Gastroesophageal sphincter (tissue), 4 donors: Measurements from ENCODE around the gene MLH3. TPM values are rescaled to one million over a fixed set of nuclear protein-coding genes. Genes with fewer than 3 reads are reported as not detected.

ENCODE experiments used
- ATAC-seq: fragments of 150-250 bp; one replicate; pipeline ENCODE4 v1.9.1; 2016; ENCODE audit warnings: mild to moderate bottlenecking, moderate library complexity
- H3K27ac ChIP-seq, 4 donors: fragments of 200-600 bp; sonication (generic) in 3 of 4; 1 replicate in 3 of 4; 2 replicates in 1 of 4; pipeline ENCODE4 v1.5.1; 2016 to 2019
- H3K27me3 ChIP-seq: fragments of 200-600 bp; sonication (generic); one replicate; pipeline ENCODE4 v1.5.1; 2019
- H3K36me3 ChIP-seq, 2 donors: fragments of 200-600 bp; sonication (generic); one replicate each; pipeline ENCODE4 v1.5.1; 2019; ENCODE audit warnings: control low read depth in 1 of 2
- H3K4me1 ChIP-seq, 3 donors: fragments of 200-600 bp; sonication (generic); 1 replicate in 2 of 3; 2 replicates in 1 of 3; pipeline ENCODE4 v1.5.1; 2016 to 2019; ENCODE audit warnings: control low read depth in 2 of 3
- H3K4me3 ChIP-seq, 2 donors: fragments of 200-600 bp; sonication (generic); one replicate each; pipeline ENCODE4 v1.5.1; 2019; ENCODE audit warnings: mild to moderate bottlenecking in 1 of 2, moderate library complexity in 1 of 2
- H3K9me3 ChIP-seq, 3 donors: fragments of 200-600 bp; sonication (generic); one replicate each; pipeline ENCODE4 v1.5.1; 2017 to 2019; ENCODE audit warnings: control low read depth in 2 of 3
- CTCF ChIP-seq, 4 experiments: fragments of 200-600 bp in 2 of 4; fragments of 450-650 bp in 2 of 4; sonication (generic) in 1 of 4; IDR thresholded peaks; one replicate each; pipeline ENCODE4 v1.5.1; 2017 to 2019; ENCODE audit warnings: antibody characterized with exemption in 4 of 4, mild to moderate bottlenecking in 2 of 4, moderate library complexity in 2 of 4
- EP300 ChIP-seq: sonication (generic); formaldehyde crosslinking; IDR thresholded peaks from one replicate; pipeline ENCODE4 v1.6.1; 2017; ENCODE audit warnings: antibody characterized with exemption, mild to moderate bottlenecking
- POLR2A ChIP-seq, 2 donors: fragments of 450-650 bp; IDR thresholded peaks; one replicate each; pipeline ENCODE4 v1.6.1; 2017; ENCODE audit warnings: antibody characterized with exemption in 2 of 2, mild to moderate bottlenecking in 2 of 2, moderate library complexity in 1 of 2
- POLR2AphosphoS5 ChIP-seq: sonication (generic); formaldehyde crosslinking; IDR thresholded peaks from one replicate; pipeline ENCODE4 v1.6.1; 2017; ENCODE audit warnings: antibody characterized with exemption
- WGBS, 2 donors: methylation state at CpG; one replicate each; pipeline ENCODE4 v1.1.5; 2018; ENCODE audit warnings: low coverage in 1 of 2; 5-methylcytosine and 5-hydroxymethylcytosine counted together
- total RNA-seq, 4 donors: library from RNA; depleted of rRNA; stranded (reverse); fragments of >200 nt; gene quantifications; one replicate each; pipeline ENCODE4 v1.1.0, GENCODE V29; 2016

Gene MLH3
- total RNA-seq, 4 donors from 2014 or later, result 29.0 to 76.1 (median 32.2) TPM

- H3K4me3 ChIP-seq, result no peak overlapping the region
- H3K4me1 ChIP-seq, result no peaks in the 10 kb centered on the region
- no peaks in the 10 kb centered on the region for H3K27me3 ChIP-seq
- ATAC-seq, result no peak
- whole genome bisulfite sequencing, 2 donors, result 65 to 90% methylated on average over 2 of the region's 2 CpGs
- TF ChIP-seq POLR2A (IDR thresholded peaks at IDR 0.05), result no peak
- no peak for TF ChIP-seq EP300
- no peaks in the 10 kb centered on the region for H3K9me3 ChIP-seq
- H3K27ac ChIP-seq, result no peak overlapping the region
- H3K36me3 ChIP-seq, result peaks cover 3 to 100% of the 10 kb centered on the region in 2 donors
Observed at GRCh38 chr14:75088153-75088552, 36.9 kb upstream of the MLH3 start.

- ATAC-seq, result no peak
- Histone ChIP-seq H3K4me3 (no peak overlapping the region), H3K36me3 (peaks cover 3 to 63% of the 10 kb centered on the region in 2 donors), H3K27ac (no peak overlapping the region), H3K4me1 (peaks cover 0 to 25% (median 10%) of the 10 kb centered on the region in 3 donors), H3K27me3 (no peaks in the 10 kb centered on the region), H3K9me3 (no peaks in the 10 kb centered on the region)
- TF ChIP-seq EP300, result no peak
- no peak for TF ChIP-seq POLR2A (IDR thresholded peaks at IDR 0.05)
- TF ChIP-seq CTCF (IDR thresholded peaks at IDR 0.05), result no peak
- no peak for TF ChIP-seq POLR2AphosphoS5
- WGBS, 2 donors, result 46 to 58% methylated on average over 4 of the region's 5 CpGs
Observed at GRCh38 chr14:75084513-75084912, 33.2 kb upstream of the MLH3 start.

- no peak overlapping the region for H3K4me3 ChIP-seq
- H3K27ac ChIP-seq, result peak overlapping the region in 1 of 4 donors; percentile 33
- ATAC-seq, result no peak
- no peaks in the 10 kb centered on the region for H3K27me3 ChIP-seq
- peaks cover 0 to 25% (median 10%) of the 10 kb centered on the region in 3 donors for H3K4me1 ChIP-seq
- no peak for TF ChIP-seq POLR2AphosphoS5
- no peak for TF ChIP-seq POLR2A (IDR thresholded peaks at IDR 0.05)
- H3K9me3 ChIP-seq, result no peaks in the 10 kb centered on the region
- 80 to 100% methylated on average over 1 of the region's 1 CpG for WGBS, 2 donors
- H3K36me3 ChIP-seq, result peaks cover 3 to 51% of the 10 kb centered on the region in 2 donors
Observed at GRCh38 chr14:75083271-75083670, 32.0 kb upstream of the MLH3 start.

GRCh38 chr14:75081660-75082229 lies 30.5 kb upstream of the MLH3 start:
- TF ChIP-seq CTCF (IDR thresholded peaks at IDR 0.05) (no peak), EP300 (no peak), POLR2A (IDR thresholded peaks at IDR 0.05) (no peak), POLR2AphosphoS5 (no peak)
- Histone ChIP-seq H3K27me3 (no peaks in the 10 kb centered on the region), H3K4me3 (no peak overlapping the region), H3K4me1 (peaks cover 0 to 25% (median 10%) of the 10 kb centered on the region in 3 donors), H3K27ac (peak overlapping the region in 3 of 4 donors; percentile 58 to 67 (median 65)), H3K9me3 (no peaks in the 10 kb centered on the region), H3K36me3 (peaks cover 0 to 42% of the 10 kb centered on the region in 2 donors)
- no peak for ATAC-seq
- 0 to 18% methylated on average over 2 of the region's 2 CpGs for WGBS, 2 donors

- Histone ChIP-seq H3K9me3 (no peaks in the 10 kb centered on the region), H3K4me1 (peaks cover 0 to 25% (median 10%) of the 10 kb centered on the region in 3 donors), H3K4me3 (no peak overlapping the region), H3K27me3 (no peaks in the 10 kb centered on the region), H3K36me3 (peaks cover 0 to 20% of the 10 kb centered on the region in 2 donors), H3K27ac (no peak overlapping the region)
- no peak for TF ChIP-seq CTCF (IDR thresholded peaks at IDR 0.05)
- no peak for TF ChIP-seq POLR2A (IDR thresholded peaks at IDR 0.05)
- no peak for TF ChIP-seq EP300
- no peak for TF ChIP-seq POLR2AphosphoS5
- WGBS, 2 donors, result 50 to 93% methylated on average over 3 to 4 of the region's 4 CpGs
- no peak for ATAC-seq
Observed at GRCh38 chr14:75079521-75079920, 28.3 kb upstream of the MLH3 start.

GRCh38 chr14:75077794-75078193 lies 26.5 kb upstream of the MLH3 start:
- peaks cover 0 to 28% (median 10%) of the 10 kb centered on the region in 3 donors for H3K4me1 ChIP-seq
- ATAC-seq, result no peak
- TF ChIP-seq POLR2A (IDR thresholded peaks at IDR 0.05) (no peak), CTCF (IDR thresholded peaks at IDR 0.05) (no peak), EP300 (no peak), POLR2AphosphoS5 (no peak)
- H3K27ac ChIP-seq, result no peak overlapping the region
- H3K27me3 ChIP-seq, result no peaks in the 10 kb centered on the region
- H3K36me3 ChIP-seq, result peaks cover 0 to 6% of the 10 kb centered on the region in 2 donors
- no peaks in the 10 kb centered on the region for H3K9me3 ChIP-seq
- no peak overlapping the region for H3K4me3 ChIP-seq
